ENCODE measurements around the gene CEBPB.
"Not testable (repeated sequence)": the region's sequence is repeated elsewhere in the genome, so short reads cannot be mapped to it uniquely, and the experiment has no call there.

CEBPB gene

GRCh38 chr20:50170549-50171220, 19.9 kb upstream of the CEBPB start:
- no peak for DNase-seq

DNA sequence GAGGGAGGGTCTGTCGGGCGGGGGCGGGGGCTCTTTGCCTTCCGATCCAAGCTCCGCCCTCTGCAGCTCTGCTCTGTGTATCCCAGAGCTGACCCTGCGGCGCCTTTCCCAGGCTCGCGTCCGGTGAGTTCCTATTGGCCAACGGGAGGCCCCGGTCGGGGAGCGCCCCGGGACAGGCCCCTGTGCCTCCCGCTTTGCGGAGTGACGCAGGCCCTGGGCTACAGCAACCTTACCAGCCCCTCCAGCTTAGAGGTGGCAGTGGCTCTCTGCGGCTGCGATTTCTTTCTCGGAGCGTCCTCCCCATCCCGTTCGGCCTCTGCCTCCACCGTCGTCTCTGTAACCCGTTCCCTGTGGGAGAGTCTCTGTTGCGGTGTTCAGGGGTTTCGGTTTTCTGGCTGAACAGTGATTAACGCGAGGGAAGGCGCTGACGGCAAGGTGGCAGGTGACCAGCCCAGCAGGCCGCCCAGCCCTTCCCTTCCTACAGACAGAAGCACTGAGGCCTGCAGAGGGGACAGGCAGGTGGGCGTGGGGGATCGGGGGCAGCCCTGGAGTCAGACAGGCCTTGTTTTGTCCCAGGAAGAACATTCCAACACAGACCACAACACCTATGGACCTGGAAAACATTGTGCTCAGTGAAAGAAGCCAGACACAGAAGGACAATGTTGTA, 18.1 kb upstream of the CEBPB start:
- no peak for DNase-seq

- no peak for DNase-seq
These were observed 16.2 kb upstream of the CEBPB start for GRCh38 chr20:50174456-50174855.

DNA sequence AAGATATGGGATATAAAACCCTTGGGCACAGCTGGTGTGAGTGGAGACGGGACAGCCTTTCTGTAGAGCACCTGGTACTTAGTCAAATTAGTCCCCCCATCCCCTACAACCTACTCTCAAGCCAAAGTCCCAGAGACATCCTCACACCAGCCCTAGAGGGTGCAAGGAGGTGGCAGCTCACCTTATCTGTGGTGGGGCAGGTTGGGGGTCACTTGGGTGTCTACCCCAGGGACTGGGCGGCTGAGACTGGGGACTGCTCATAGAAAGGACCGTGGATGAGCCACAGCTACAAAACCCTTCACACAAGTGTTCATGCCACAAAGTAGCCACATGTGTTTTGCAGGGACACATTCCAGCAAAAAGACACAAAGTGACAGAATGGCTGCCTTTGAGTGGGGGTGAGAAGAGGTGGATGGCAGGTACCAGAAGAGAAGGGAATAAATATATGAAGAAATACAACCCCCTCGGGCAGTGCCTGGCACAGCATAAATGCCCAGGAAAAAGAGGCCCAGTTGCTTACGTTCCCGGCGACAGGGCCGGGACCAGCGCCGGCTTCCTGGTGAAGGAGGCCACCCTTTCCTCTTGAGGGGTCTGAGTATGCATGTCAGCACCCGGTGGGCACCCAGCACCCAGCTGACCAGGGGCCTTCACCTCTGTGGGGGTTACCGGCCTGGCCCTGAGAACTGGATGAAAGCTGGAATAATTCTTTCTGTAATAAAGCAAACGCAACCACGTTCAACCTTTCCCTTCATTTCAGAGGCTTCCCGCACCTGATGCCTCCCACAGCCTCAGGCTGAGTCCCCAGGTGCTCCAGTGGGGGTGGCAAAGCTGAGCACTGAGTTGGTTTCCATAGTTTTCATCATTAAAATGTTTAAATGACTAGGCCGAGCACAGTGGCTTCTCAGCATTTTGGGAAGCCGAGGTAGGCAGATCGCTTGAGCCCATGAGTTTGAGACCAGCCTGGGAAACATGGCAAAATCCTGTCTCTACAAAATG, 14.4 kb upstream of the CEBPB start:
- DNase-seq = no peak

DNA sequence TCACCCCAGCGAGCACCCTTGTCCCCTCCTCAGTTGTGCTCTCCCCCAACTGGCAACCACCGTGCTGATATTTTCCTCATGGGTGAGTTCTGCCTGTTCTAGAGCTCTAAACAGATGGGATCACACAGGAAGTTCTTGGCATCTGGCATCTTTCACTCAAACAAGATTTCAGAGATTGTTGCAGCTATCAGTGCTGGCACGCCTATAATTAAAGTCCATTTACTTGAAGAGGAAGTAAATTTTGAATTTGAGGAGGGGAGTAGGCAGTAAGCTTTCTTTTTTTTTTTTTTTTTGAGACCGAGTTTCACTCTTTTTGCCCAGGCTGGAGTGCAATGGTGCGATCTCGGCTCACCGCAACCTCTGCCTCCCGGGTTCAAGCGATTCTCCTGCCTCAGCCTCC, 12.0 kb upstream of the CEBPB start:
- DNase-seq = not testable (repeated sequence)

DNA sequence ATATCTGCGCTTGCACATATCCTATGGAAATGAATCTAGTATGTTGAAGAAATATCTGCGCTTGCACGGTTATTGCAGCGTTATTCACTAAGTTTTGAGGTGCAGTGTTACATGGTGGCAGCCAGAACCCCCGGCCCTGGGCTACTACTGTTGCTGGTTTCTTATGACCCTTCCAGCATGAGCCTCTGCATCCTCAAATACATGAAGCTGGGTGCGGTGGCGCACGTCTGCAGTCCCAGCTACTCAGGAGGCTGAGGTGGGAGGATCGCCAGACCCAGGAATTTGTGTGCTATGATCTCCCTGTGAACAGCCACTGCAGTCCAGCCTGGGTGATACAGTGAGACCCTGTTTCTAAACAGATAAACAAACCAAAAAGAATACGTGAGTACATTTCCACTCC, 9.3 kb upstream of the CEBPB start:
- DNase-seq = no peak

- DNase-seq = no peak
These were observed 8.3 kb upstream of the CEBPB start for GRCh38 chr20:50182346-50182745.

DNA sequence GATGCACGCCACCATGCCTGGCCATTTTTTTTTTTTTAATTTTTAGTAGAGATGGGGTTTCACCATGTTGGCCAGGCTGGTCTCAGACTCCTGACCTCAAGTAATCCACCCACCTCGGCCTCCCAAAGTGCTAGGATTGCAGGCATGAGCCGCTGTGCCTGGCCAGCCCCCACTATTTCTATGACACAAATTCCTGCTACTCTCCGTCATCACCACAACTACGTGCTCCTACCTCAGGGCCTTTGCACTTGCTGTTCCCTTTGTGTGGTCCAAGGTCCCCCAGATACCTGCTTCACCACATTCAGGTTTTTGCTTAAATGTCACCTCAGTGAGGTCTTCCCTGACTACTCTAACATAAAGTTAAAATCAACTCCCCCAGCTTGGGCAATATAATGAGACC, 5.2 kb upstream of the CEBPB start:
- DNase-seq = no peak

- peak; percentile 81 for DNase-seq
These were observed 4.3 kb upstream of the CEBPB start for GRCh38 chr20:50186151-50186885.

GRCh38 chr20:50186987-50187402, 3.6 kb upstream of the CEBPB start:
- DNase-seq = no peak

- DNase-seq = no peak
These were observed 3.1 kb upstream of the CEBPB start for GRCh38 chr20:50187403-50188051.

- DNase-seq = no peak
These were observed 2.3 kb upstream of the CEBPB start for GRCh38 chr20:50188287-50188688.

DNA sequence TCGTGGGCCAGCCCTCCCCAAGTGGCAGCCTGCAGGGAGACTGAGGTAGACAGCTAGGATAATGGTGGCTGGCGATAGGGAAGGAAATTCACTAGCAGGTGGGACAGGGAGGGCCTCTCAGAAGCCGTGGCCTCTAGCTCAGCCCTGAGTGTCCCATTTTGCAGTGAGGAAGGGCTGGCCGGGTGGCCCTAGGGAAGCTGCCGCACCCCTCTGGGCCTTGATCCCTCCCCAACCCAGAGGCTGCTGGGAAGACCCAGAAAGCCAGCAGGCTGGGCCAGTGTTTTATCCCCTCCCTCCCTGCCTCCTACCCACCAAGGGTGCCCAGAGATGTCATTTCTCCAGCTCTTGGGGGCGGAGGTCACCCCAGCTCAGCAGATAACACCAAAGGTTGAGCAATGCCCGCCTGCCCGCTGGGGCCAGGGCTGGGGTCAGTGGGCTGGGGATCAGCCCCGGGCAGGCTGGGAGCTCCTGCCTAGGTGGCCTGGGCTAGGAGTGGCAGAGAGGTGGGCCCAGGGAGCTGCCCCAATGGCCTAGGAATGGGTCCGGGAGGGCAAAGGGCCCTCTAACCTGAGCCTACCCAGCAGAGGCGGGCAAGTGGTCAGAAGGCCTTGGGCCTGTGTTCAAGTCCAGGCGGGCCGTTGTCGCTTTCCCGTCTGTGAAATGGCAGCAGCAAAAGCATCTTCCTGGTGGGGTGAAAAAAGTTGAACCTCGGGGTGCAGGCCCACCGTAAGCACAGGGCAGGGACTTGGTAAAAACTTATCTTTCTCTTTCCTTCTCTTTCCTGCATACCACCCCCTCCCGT, 1.6 kb upstream of the CEBPB start:
- DNase-seq = no peak

DNA sequence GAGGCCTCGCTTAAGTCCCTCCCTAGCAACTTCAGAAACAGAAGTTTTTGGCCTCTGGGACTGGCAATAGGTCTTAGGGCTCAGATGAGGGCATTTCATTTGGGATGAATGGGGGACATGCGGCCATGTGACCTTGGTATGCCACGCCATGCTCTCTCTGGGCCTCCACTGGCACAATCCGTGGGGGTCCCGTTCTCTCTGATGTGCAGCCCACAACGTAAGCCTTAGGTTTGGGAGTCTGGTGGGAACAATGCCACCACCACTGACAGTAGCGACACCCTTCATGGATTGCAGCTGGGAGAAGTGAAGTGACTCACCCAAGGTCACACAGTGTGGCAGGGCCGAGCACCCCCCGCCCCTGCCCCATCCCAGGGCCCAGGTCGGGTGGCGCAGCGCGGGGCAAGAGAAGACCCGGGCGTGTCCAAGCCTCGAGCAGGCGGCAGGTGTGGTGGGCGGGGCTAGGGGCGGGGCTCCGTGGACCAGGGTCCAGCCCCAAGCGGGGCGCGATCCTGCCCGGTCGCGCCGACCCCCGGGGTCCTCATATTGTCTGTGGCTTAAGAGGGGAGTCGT, 864 bp upstream of the CEBPB start:
- DNase-seq = no peak

- DNase-seq = peak; percentile 36
These were observed 474 bp downstream of the CEBPB start for GRCh38 chr20:50191065-50191543.

DNA sequence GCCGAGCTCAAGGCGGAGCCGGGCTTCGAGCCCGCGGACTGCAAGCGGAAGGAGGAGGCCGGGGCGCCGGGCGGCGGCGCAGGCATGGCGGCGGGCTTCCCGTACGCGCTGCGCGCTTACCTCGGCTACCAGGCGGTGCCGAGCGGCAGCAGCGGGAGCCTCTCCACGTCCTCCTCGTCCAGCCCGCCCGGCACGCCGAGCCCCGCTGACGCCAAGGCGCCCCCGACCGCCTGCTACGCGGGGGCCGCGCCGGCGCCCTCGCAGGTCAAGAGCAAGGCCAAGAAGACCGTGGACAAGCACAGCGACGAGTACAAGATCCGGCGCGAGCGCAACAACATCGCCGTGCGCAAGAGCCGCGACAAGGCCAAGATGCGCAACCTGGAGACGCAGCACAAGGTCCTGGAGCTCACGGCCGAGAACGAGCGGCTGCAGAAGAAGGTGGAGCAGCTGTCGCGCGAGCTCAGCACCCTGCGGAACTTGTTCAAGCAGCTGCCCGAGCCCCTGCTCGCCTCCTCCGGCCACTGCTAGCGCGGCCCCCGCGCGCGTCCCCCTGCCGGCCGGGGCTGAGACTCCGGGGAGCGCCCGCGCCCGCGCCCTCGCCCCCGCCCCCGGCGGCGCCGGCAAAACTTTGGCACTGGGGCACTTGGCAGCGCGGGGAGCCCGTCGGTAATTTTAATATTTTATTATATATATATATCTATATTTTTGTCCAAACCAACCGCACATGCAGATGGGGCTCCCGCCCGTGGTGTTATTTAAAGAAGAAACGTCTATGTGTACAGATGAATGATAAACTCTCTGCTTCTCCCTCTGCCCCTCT, 1.1 kb downstream of the CEBPB start:
- peak; percentile 32 for DNase-seq

DNA sequence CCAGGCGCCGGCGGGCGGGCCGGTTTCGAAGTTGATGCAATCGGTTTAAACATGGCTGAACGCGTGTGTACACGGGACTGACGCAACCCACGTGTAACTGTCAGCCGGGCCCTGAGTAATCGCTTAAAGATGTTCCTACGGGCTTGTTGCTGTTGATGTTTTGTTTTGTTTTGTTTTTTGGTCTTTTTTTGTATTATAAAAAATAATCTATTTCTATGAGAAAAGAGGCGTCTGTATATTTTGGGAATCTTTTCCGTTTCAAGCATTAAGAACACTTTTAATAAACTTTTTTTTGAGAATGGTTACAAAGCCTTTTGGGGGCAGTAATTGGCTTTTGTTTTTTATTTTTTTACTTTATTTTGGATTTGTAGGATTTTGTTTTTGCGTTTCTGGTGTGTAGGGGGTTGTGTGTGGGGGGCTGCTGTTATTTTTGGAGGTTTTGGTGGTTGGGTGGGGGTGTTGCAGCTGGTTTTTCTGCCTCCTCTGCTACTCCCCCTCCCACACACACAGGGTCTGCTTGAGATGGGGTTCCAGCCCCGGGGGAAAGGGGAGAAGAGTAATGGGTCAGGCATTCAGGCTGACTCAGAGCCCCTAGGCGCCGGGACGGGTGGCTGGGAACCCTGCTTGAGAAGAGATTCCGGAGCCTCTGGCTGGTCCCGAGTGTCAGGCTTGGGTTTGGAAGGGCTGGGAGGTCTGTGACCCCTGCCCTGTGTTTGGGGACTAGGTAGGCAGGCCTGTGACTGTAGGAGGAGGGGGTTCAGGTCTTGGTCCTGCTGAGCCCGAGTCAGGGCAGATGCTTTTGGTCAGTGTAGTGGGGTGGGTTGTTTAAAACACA, 2.0 kb downstream of the CEBPB start:
- DNase-seq = peak; percentile 60

- no peak for DNase-seq
These were observed 2.7 kb downstream of the CEBPB start for GRCh38 chr20:50193199-50193835.
